Calu3 (cell line): ENCODE data around the gene TIGD6. TPM values are rescaled to one million over a fixed set of nuclear protein-coding genes. Genes with fewer than 3 reads are reported as not detected.
A peak's percentile ranks its signal among the peaks of the same experiment; 100 is the strongest.

Experiments
- BruUV-seq: library from RNA; stranded (reverse); fragments of 400-500 nt; replicated peaks from 2 replicates; lab custom pipeline; 2021; lab: Mats Ljungman, UMichigan
- CTCF ChIA-PET: fragments of 300-600 bp; sonication (Branson Sonifier 250); formaldehyde crosslinking; loops from one replicate; lab custom pipeline; 2022; ENCODE audit warnings: antibody characterized with exemption; lab: Charles Lee
- DNase-seq: peaks from one replicate; pipeline ENCODE4 v3.0.0; 2022
- H3K27ac Mint-ChIP-seq: one replicate; pipeline ENCODE4 v1.8.0; 2022; ENCODE audit warnings: mixed read lengths; ENCODE audit not compliant: unreplicated experiment
- H3K27me3 Mint-ChIP-seq: one replicate; pipeline ENCODE4 v1.8.0; 2022; ENCODE audit warnings: mixed read lengths; ENCODE audit not compliant: unreplicated experiment
- H3K36me3 Mint-ChIP-seq: one replicate; pipeline ENCODE4 v1.8.0; 2022; ENCODE audit warnings: mild to moderate bottlenecking, moderate library complexity, mixed read lengths; ENCODE audit not compliant: insufficient read depth, unreplicated experiment
- H3K4me1 Mint-ChIP-seq: one replicate; pipeline ENCODE4 v1.8.0; 2022; ENCODE audit warnings: mild to moderate bottlenecking, low read depth, mixed read lengths; ENCODE audit not compliant: unreplicated experiment
- H3K4me3 Mint-ChIP-seq: one replicate; pipeline ENCODE4 v1.8.0; 2022; ENCODE audit warnings: mild to moderate bottlenecking, low read depth, moderate library complexity, mixed read lengths; ENCODE audit not compliant: unreplicated experiment
- H3K9me3 Mint-ChIP-seq: one replicate; pipeline ENCODE4 v1.8.0; 2022; ENCODE audit warnings: low read depth, mixed read lengths; ENCODE audit not compliant: unreplicated experiment
- intact Hi-C: fragments of 100-400 bp; cut with micrococcal nuclease; formaldehyde crosslinking; loops from one replicate; pipeline ENCODE4 v1.10.0; 2022; ENCODE audit not compliant: unreplicated experiment
- total RNA-seq: library from RNA; stranded (reverse); gene quantifications from 2 replicates; pipeline ENCODE4 v1.2.3, GENCODE V29; 2022
- TF ChIP-seq, protein P1 (sequence below): fragments of 200-600 bp; IDR thresholded peaks from one replicate; pipeline ENCODE4 v1.8.0; 2022; ENCODE audit warnings: antibody characterized with exemption; ENCODE audit not compliant: unreplicated experiment

Gene TIGD6
- total RNA-seq, 1 experiment from 2014 or later: 5.2 TPM

DNA sequence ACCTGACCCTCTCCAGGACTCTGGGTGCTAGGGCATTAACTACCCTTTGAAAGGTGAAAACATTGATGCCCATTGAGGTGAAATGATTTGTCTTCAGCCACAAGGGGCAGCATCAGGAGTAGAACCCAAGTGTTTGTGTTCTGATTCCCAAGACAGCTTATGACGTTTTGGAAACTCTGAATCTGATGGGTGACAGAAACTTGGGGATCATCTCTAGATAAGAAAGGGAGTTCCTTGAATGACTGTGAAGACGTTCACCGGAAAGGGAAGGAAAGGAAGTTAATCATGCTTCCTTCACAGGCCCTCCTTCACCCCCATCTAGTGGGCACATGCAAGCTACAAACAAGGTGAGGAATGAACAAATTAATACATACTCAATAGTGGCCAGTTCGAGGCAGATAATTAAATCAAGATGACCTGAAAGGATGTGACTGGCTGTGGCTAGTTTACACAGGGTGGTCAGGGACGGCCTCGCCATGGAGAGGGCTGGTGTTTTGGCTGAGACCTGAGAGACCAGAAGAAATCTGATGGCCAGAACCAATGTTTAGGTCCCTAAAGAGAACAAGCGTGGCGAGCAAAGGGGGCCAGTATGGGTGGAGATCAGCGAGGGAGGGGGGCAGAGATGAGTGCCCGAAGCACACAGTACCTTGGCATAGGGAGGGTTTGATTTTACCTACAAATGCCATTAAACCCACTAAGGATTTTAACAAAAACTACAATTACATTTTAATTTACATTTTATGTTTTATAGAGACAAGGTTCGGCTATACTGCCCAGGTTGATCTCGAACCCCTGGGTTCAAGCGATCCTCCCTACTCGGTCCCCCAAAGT lies 40.8 kb downstream of the TIGD6 start:
- TF ChIP-seq, protein P1, sequence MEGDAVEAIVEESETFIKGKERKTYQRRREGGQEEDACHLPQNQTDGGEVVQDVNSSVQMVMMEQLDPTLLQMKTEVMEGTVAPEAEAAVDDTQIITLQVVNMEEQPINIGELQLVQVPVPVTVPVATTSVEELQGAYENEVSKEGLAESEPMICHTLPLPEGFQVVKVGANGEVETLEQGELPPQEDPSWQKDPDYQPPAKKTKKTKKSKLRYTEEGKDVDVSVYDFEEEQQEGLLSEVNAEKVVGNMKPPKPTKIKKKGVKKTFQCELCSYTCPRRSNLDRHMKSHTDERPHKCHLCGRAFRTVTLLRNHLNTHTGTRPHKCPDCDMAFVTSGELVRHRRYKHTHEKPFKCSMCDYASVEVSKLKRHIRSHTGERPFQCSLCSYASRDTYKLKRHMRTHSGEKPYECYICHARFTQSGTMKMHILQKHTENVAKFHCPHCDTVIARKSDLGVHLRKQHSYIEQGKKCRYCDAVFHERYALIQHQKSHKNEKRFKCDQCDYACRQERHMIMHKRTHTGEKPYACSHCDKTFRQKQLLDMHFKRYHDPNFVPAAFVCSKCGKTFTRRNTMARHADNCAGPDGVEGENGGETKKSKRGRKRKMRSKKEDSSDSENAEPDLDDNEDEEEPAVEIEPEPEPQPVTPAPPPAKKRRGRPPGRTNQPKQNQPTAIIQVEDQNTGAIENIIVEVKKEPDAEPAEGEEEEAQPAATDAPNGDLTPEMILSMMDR: peak; percentile 78
- DNase-seq: peak; percentile 52
- BruUV-seq: TSS peak; percentile 98
- Mint-ChIP-seq H3K27ac (peak overlapping the region; percentile 98), H3K4me3 (peak overlapping the region; percentile 82), H3K9me3 (no peaks in the 10 kb centered on the region), H3K27me3 (no peaks in the 10 kb centered on the region), H3K36me3 (peaks cover 36% of the 10 kb centered on the region), H3K4me1 (peaks cover 57% of the 10 kb centered on the region)
- CTCF ChIA-PET: interaction anchor here (0.5 to 4.3 kb wide), 15 partner anchors 12 to 126 kb away, joined by 3 to 61 read pairs (median 3); partner anchors contain the start of genes HMGXB3 and TIGD6
- intact Hi-C loops: loop anchor here (1.0 kb wide), 2 partner anchors 21 to 323 kb away; no protein-coding TSS in a partner anchor

DNA sequence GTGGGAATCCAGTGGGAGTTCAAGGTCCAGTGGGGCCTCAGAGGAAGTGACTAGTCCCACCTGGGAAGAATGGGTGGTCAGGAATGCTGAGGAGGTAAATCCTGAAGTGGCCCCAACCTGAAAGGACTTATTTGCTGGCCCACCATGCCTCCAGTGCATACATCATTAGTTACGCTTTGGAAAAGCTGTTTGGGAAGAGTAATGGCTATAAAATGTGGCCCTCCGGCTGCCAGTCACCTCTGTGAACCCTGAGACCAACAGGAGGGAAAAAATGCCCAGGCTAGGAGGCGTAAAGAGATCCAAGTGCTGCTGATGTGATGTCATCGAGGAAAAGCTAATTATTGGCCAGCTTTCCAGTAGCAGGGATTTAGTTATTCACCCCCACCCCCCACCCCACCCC lies 42.6 kb downstream of the TIGD6 start:
- Mint-ChIP-seq H3K27me3 (no peaks in the 10 kb centered on the region), H3K9me3 (no peaks in the 10 kb centered on the region), H3K27ac (no peak overlapping the region), H3K4me1 (peaks cover 54% of the 10 kb centered on the region), H3K4me3 (no peak overlapping the region), H3K36me3 (peaks cover 34% of the 10 kb centered on the region)
- TF ChIP-seq, protein P1: no peak
- no peak for DNase-seq
- no TSS peak for BruUV-seq
- CTCF ChIA-PET: interaction anchor here (0.7 to 3.2 kb wide), 8 partner anchors 12 to 120 kb away, joined by 3 to 17 read pairs (median 4); no protein-coding TSS in a partner anchor
- intact Hi-C loops: no loop called here

DNA sequence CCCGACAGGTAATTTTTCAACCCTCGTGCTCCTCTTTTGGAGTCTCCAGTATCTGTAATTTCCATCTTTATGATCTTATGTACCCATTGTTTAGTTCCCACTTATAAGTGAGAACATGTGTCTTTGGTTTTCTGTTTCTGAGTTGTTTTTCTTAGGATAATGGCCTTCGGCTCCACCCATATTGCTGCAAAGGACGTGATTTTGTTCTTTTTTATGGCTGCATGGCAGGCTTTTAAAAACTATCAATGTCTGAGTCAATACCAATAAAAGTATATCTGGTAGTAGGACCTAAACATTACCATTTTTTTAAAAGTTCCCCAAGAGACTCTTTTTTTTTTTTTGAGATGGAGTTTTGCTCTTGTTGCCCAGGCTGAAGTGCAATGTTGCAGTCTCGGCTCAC lies 43.8 kb downstream of the TIGD6 start:
- TF ChIP-seq, protein P1: no peak
- Mint-ChIP-seq H3K27me3 (no peaks in the 10 kb centered on the region), H3K36me3 (peaks cover 22% of the 10 kb centered on the region), H3K9me3 (no peaks in the 10 kb centered on the region), H3K4me1 (peaks cover 42% of the 10 kb centered on the region), H3K4me3 (no peak overlapping the region), H3K27ac (no peak overlapping the region)
- intact Hi-C loops: no loop called here
- CTCF ChIA-PET: interaction anchor here (0.9 kb wide), 1 partner anchor 130 kb away, joined by 8 read pairs; no protein-coding TSS in a partner anchor
- BruUV-seq: no TSS peak
- DNase-seq: no peak

DNA sequence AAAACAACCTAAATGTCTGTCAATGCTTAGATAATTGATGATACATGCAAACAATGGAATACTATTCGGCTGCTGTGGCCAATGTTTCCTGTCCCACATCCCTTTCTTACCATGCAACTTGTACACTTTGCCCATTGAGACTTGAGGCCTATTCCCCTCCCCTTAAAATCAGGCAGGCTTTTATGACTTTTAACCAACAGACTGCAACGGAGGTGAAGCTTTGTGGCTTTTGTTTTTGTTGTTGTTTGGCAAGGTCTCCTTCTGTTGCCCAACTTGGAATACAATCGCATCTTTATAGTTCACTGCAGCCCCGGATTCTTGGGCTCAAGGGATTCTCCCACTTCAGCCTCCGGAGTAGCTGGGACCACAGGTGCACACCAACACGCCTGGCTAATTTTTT lies 45.7 kb downstream of the TIGD6 start:
- TF ChIP-seq, protein P1: no peak
- peaks cover 6% of the 10 kb centered on the region for H3K36me3 Mint-ChIP-seq
- H3K4me1 Mint-ChIP-seq: peaks cover 30% of the 10 kb centered on the region
- no peak overlapping the region for H3K27ac Mint-ChIP-seq
- intact Hi-C loops: no loop called here
- H3K27me3 Mint-ChIP-seq: no peaks in the 10 kb centered on the region
- H3K4me3 Mint-ChIP-seq: no peak overlapping the region
- no peak for DNase-seq
- CTCF ChIA-PET: interaction anchor here (0.8 kb wide), 1 partner anchor 18 kb away, joined by 3 read pairs; no protein-coding TSS in a partner anchor
- no peaks in the 10 kb centered on the region for H3K9me3 Mint-ChIP-seq
- no TSS peak for BruUV-seq
